Measurements from ENCODE around the gene C9orf78. TPM values are rescaled to one million over a fixed set of nuclear protein-coding genes. Genes with fewer than 3 reads are reported as not detected.

C9orf78 gene
- total and polyA plus RNA-seq, 4 donors = 31.1 to 84.2 (median 50.9) TPM

DNA sequence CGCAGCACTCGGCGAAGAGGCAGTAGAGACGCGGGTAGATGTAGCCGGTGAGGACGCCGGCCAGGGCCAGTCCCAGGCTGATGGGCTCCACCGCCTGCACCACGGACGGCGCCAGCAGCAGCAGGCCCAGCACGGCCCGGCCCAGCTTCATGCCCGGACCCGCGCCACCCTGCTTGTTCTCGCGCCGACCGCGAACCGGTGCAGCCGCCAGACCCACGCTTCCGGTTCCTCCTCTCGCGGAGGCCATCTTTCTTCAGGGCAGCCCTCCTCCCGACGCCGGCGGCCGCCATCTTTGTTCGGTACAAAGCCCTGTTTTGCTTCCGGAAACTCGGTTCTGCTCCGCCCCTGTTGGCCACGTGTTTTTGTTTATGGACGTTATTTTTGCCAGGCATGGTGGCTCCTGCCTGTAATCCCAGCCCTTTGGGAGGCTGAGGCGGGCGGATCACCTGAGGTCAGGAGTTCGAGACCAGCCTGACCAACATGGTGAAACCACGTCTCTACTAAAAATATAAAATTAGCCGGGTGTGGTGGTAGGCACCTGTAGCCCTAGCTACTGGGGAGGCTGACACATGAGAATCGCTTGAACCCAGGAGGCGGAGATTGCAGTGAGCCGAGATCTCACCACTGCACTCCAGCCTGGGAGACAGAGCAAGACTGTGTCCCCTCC is 11.0 kb downstream of the C9orf78 start, which contains the start of gene TOR1A:
TSS of gene TOR1A (minus strand) at position 202 of the 667 bp plus-strand sequence. CDS start at position 151, 51 bp downstream.
- H3K27me3 ChIP-seq (ENCODE audit: control insufficient read depth in 4 of 4, insufficient read depth in 4 of 4, low read length in 3 of 4) = no peaks in the 10 kb centered on the region
- TF ChIP-seq GABPA (IDR thresholded peaks at IDR 0.05 in 1 of 2, conservative IDR thresholded peaks at IDR 0.05 in 1 of 2) = peak; percentile 68 to 93
- TF ChIP-seq, protein P1, sequence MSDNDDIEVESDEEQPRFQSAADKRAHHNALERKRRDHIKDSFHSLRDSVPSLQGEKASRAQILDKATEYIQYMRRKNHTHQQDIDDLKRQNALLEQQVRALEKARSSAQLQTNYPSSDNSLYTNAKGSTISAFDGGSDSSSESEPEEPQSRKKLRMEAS (IDR thresholded peaks at IDR 0.05) = peak; percentile 88
- TF ChIP-seq HNF4G (IDR thresholded peaks at IDR 0.05) = no peak
- no peak for TF ChIP-seq FOXA2 (IDR thresholded peaks at IDR 0.05)
- TF ChIP-seq RAD21 (IDR thresholded peaks at IDR 0.05) = peak in 1 of 2 donors; percentile 45
- peak; percentile 19 to 20 for TF ChIP-seq HNF4A (conservative IDR thresholded peaks at IDR 0.05)
- TF ChIP-seq SP1 (IDR thresholded peaks at IDR 0.05) = peak; percentile 54
- TF ChIP-seq, protein P2, sequence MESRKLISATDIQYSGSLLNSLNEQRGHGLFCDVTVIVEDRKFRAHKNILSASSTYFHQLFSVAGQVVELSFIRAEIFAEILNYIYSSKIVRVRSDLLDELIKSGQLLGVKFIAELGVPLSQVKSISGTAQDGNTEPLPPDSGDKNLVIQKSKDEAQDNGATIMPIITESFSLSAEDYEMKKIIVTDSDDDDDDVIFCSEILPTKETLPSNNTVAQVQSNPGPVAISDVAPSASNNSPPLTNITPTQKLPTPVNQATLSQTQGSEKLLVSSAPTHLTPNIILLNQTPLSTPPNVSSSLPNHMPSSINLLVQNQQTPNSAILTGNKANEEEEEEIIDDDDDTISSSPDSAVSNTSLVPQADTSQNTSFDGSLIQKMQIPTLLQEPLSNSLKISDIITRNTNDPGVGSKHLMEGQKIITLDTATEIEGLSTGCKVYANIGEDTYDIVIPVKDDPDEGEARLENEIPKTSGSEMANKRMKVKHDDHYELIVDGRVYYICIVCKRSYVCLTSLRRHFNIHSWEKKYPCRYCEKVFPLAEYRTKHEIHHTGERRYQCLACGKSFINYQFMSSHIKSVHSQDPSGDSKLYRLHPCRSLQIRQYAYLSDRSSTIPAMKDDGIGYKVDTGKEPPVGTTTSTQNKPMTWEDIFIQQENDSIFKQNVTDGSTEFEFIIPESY (IDR thresholded peaks at IDR 0.05) = peak; percentile 78
- peak; percentile 16 to 46 for TF ChIP-seq RXRA (IDR thresholded peaks at IDR 0.05)
- TF ChIP-seq YY1 (IDR thresholded peaks at IDR 0.05) = peak; percentile 100
- no peak for TF ChIP-seq TAF1 (conservative IDR thresholded peaks at IDR 0.05)
- TF ChIP-seq, protein P3, sequence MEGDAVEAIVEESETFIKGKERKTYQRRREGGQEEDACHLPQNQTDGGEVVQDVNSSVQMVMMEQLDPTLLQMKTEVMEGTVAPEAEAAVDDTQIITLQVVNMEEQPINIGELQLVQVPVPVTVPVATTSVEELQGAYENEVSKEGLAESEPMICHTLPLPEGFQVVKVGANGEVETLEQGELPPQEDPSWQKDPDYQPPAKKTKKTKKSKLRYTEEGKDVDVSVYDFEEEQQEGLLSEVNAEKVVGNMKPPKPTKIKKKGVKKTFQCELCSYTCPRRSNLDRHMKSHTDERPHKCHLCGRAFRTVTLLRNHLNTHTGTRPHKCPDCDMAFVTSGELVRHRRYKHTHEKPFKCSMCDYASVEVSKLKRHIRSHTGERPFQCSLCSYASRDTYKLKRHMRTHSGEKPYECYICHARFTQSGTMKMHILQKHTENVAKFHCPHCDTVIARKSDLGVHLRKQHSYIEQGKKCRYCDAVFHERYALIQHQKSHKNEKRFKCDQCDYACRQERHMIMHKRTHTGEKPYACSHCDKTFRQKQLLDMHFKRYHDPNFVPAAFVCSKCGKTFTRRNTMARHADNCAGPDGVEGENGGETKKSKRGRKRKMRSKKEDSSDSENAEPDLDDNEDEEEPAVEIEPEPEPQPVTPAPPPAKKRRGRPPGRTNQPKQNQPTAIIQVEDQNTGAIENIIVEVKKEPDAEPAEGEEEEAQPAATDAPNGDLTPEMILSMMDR (IDR thresholded peaks at IDR 0.05; ENCODE audit: low read depth, low read length, missing input control) = no peak
- TF ChIP-seq, protein P4, sequence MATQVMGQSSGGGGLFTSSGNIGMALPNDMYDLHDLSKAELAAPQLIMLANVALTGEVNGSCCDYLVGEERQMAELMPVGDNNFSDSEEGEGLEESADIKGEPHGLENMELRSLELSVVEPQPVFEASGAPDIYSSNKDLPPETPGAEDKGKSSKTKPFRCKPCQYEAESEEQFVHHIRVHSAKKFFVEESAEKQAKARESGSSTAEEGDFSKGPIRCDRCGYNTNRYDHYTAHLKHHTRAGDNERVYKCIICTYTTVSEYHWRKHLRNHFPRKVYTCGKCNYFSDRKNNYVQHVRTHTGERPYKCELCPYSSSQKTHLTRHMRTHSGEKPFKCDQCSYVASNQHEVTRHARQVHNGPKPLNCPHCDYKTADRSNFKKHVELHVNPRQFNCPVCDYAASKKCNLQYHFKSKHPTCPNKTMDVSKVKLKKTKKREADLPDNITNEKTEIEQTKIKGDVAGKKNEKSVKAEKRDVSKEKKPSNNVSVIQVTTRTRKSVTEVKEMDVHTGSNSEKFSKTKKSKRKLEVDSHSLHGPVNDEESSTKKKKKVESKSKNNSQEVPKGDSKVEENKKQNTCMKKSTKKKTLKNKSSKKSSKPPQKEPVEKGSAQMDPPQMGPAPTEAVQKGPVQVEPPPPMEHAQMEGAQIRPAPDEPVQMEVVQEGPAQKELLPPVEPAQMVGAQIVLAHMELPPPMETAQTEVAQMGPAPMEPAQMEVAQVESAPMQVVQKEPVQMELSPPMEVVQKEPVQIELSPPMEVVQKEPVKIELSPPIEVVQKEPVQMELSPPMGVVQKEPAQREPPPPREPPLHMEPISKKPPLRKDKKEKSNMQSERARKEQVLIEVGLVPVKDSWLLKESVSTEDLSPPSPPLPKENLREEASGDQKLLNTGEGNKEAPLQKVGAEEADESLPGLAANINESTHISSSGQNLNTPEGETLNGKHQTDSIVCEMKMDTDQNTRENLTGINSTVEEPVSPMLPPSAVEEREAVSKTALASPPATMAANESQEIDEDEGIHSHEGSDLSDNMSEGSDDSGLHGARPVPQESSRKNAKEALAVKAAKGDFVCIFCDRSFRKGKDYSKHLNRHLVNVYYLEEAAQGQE (IDR thresholded peaks at IDR 0.05) = peak; percentile 61
- TF ChIP-seq, protein P5, sequence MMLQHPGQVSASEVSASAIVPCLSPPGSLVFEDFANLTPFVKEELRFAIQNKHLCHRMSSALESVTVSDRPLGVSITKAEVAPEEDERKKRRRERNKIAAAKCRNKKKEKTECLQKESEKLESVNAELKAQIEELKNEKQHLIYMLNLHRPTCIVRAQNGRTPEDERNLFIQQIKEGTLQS (IDR thresholded peaks at IDR 0.05) = peak; percentile 36
- TF ChIP-seq EGR1 (IDR thresholded peaks at IDR 0.05; ENCODE audit: low read depth in 2 of 2) = no peak

More for the DNA sequence above, 11.0 kb downstream of the C9orf78 start, which contains the start of gene TOR1A:
- H3K4me3 ChIP-seq (ENCODE audit: low read depth in 1 of 3, low read length in 3 of 3) = peak within 1 kb of the TSS; percentile 30 to 92 (median 86)
- H3K27ac ChIP-seq (ENCODE audit: low read depth in 1 of 2, low read length in 2 of 2) = peak within 1 kb of the TSS in 1 of 2 donors; percentile 59
- no peaks in the 10 kb centered on the region for H3K9me3 ChIP-seq (ENCODE audit: control insufficient read depth in 4 of 4, low read length in 3 of 4)
- peak within 1 kb of the TSS in 1 of 2 donors; percentile 42 for H3K9ac ChIP-seq (ENCODE audit: low read depth in 1 of 2, low read length in 2 of 2)
- H3K4me1 ChIP-seq (ENCODE audit: control insufficient read depth in 4 of 4, insufficient read depth in 4 of 4, low read length in 3 of 4) = peaks cover 0 to 11% (median 8%) of the 10 kb centered on the region in 4 donors
- H3K36me3 ChIP-seq (ENCODE audit: control insufficient read depth in 4 of 4, insufficient read depth in 3 of 4, low read depth in 1 of 4, low read length in 3 of 4) = peaks cover 11 to 32% (median 22%) of the 10 kb centered on the region in 4 donors
- WGBS = 4% methylated on average over 47 of the region's 47 CpGs
- DNase-seq (ENCODE audit: low spot score) = peak; percentile 94

Measured in liver (tissue), 9 donors.